GM12878 (cell line): ENCODE measurements around the gene NOM1. TPM values are rescaled to one million over a fixed set of nuclear protein-coding genes. Genes with fewer than 3 reads are reported as not detected.

Experiments
- ATAC-seq: fragments of 200-7000 bp; cut with Tn5 transposase; 3 replicates; pipeline ENCODE4 v1.9.1; 2020; ENCODE audit warnings: mild to moderate bottlenecking, moderate library complexity
- BruUV-seq: library from RNA; stranded (reverse); fragments of 400-500 nt; replicated peaks from 2 replicates; lab custom pipeline; 2021; lab: Mats Ljungman, UMichigan
- CTCF ChIA-PET: fragments of 300-600 bp; sonication (Branson Sonifier 250); formaldehyde crosslinking; extraction: SDS; loops from one replicate; lab custom pipeline; 2021; ENCODE audit warnings: inconsistent platforms; lab: Yijun Ruan, JAX
- POLR2A ChIA-PET: fragments of 350-600 bp; formaldehyde crosslinking; extraction: SDS; loops from one replicate; lab custom pipeline; 2021; ENCODE audit warnings: inconsistent platforms; lab: Charles Lee
- RAD21 ChIA-PET: fragments of 300-600 bp; sonication (Branson Sonifier 250); formaldehyde crosslinking; loops from one replicate; lab custom pipeline; 2023; ENCODE audit warnings: antibody characterized with exemption; ENCODE audit not compliant: unreplicated experiment; lab: Charles Lee
- SMC1A ChIA-PET: fragments of 300-600 bp; sonication (Branson Sonifier 250); formaldehyde crosslinking; loops from one replicate; lab custom pipeline; 2023; ENCODE audit not compliant: unreplicated experiment, uncharacterized antibody; lab: Charles Lee
- DNase-seq: peaks from one replicate; pipeline ENCODE4 v3.0.0-alpha.2; 2011; ENCODE audit warnings: low read depth, low spot score
- FAIRE-seq: peaks from 3 replicates; lab custom pipeline; 2011; peaks lifted over from hg19 to GRCh38; lab: Jason Lieb, UNC
- H2AFZ ChIP-seq: 2 replicates; pipeline ENCODE4 v1.6.0; 2011; ENCODE audit warnings: low read depth, low read length, control low read depth; ENCODE audit not compliant: control insufficient read depth
- H3K27ac ChIP-seq: 2 replicates; pipeline ENCODE4 v1.5.1; 2011; ENCODE audit warnings: control low read depth; ENCODE audit not compliant: control insufficient read depth, insufficient read depth
- H3K27me3 ChIP-seq, 2 experiments: replicated peaks in 1 of 2; 2 replicates each; pipeline versions ENCODE4 v1.6.0 to v1.6.1; 2011; ENCODE audit warnings: low read length in 1 of 2; ENCODE audit not compliant: control insufficient read depth in 2 of 2, insufficient read depth in 2 of 2
- H3K36me3 ChIP-seq, 2 experiments: 2 replicates each; pipeline ENCODE4 v1.5.1; 2011; ENCODE audit warnings: low read length in 1 of 2; ENCODE audit not compliant: control insufficient read depth in 2 of 2, insufficient read depth in 2 of 2
- H3K4me1 ChIP-seq: 2 replicates; pipeline ENCODE4 v1.6.1; 2011; ENCODE audit warnings: mild to moderate bottlenecking, low read length, moderate library complexity, mixed read lengths; ENCODE audit not compliant: control insufficient read depth, insufficient read depth
- H3K4me2 ChIP-seq: 2 replicates; pipeline ENCODE4 v1.6.0; 2011; ENCODE audit warnings: control low read depth; ENCODE audit not compliant: control insufficient read depth, insufficient read depth
- H3K4me3 ChIP-seq: fragments of 200-600 bp; sonication (generic); 2 replicates; pipeline ENCODE4 v1.5.1; 2016
- H3K79me2 ChIP-seq: 2 replicates; pipeline ENCODE4 v1.6.0; 2011; ENCODE audit warnings: low read length; ENCODE audit not compliant: control insufficient read depth, insufficient read depth
- H3K9ac ChIP-seq: 2 replicates; pipeline ENCODE4 v1.8.0; 2011; ENCODE audit warnings: low read length, control low read depth, mixed read lengths; ENCODE audit not compliant: control insufficient read depth, insufficient read depth
- H3K9me3 ChIP-seq: replicated peaks from 3 replicates; pipeline ENCODE4 v1.5.1; 2011; ENCODE audit warnings: mild to moderate bottlenecking, low read length; ENCODE audit not compliant: control insufficient read depth, insufficient read depth
- H4K20me1 ChIP-seq: 2 replicates; pipeline ENCODE4 v1.6.0; 2011; ENCODE audit not compliant: control insufficient read depth, insufficient read depth
- BHLHE40 ChIP-seq, 2 experiments: fragments of 450-650 bp in 1 of 2; IDR thresholded peaks; 2 replicates each; pipeline ENCODE4 v1.6.1; 2011 to 2017; ENCODE audit warnings: low read depth in 2 of 2, borderline replicate concordance in 1 of 2, improper control_type of control experiment in 1 of 2, low read length in 1 of 2, mild to moderate bottlenecking in 1 of 2
- BRCA1 ChIP-seq: IDR thresholded peaks from 2 replicates; pipeline ENCODE4 v1.6.1; 2011; ENCODE audit warnings: low read depth, low read length, improper control_type of control experiment
- EZH2 ChIP-seq: IDR thresholded peaks from 2 replicates; pipeline ENCODE4 v1.6.1; 2012; ENCODE audit warnings: low read depth, mild to moderate bottlenecking, control low read depth, inconsistent platforms, low read length, borderline replicate concordance; ENCODE audit not compliant: control insufficient read depth
- MEF2B ChIP-seq: fragments of 450-650 bp; IDR thresholded peaks from 2 replicates; pipeline ENCODE4 v1.6.1; 2018; ENCODE audit warnings: mild to moderate bottlenecking, moderate library complexity; ENCODE audit not compliant: partially characterized antibody, poor library complexity, severe bottlenecking
- MTA2 ChIP-seq: fragments of 450-650 bp; IDR thresholded peaks from 2 replicates; pipeline ENCODE4 v1.6.1; 2016; ENCODE audit warnings: low read depth, mild to moderate bottlenecking, moderate library complexity
- MXI1 ChIP-seq: fragments of 150-350 bp; IDR thresholded peaks from 2 replicates; pipeline ENCODE4 v1.6.1; 2011; ENCODE audit warnings: low read depth, mild to moderate bottlenecking, inconsistent platforms, low read length, improper control_type of control experiment
- NFXL1 ChIP-seq: fragments of 450-650 bp; IDR thresholded peaks from 2 replicates; pipeline ENCODE4 v1.6.1; 2017; ENCODE audit warnings: antibody characterized with exemption, mild to moderate bottlenecking, borderline replicate concordance
- PML ChIP-seq: IDR thresholded peaks from 2 replicates; pipeline ENCODE4 v1.6.1; 2012; ENCODE audit warnings: low read length, inconsistent platforms
- POLR2A ChIP-seq: IDR thresholded peaks from 2 replicates; pipeline ENCODE4 v1.6.1; 2011; ENCODE audit warnings: low read depth, mild to moderate bottlenecking, low read length
- RCOR1 ChIP-seq: conservative IDR thresholded peaks from 2 replicates; pipeline ENCODE4 v1.6.1; 2012; ENCODE audit warnings: low read depth, low read length, improper control_type of control experiment
- SIX5 ChIP-seq: IDR thresholded peaks from 2 replicates; pipeline ENCODE4 v1.6.1; 2011; ENCODE audit warnings: mild to moderate bottlenecking, low read depth, low read length, moderate library complexity; ENCODE audit not compliant: severe bottlenecking
- SP1 ChIP-seq: IDR thresholded peaks from one replicate; pipeline ENCODE4 v1.6.1; 2011; ENCODE audit warnings: low read depth, low read length
- SUPT20H ChIP-seq: IDR thresholded peaks from 2 replicates; pipeline ENCODE4 v1.6.1; 2011; ENCODE audit warnings: low read depth, mild to moderate bottlenecking, low read length, moderate library complexity, borderline replicate concordance; ENCODE audit not compliant: control insufficient read depth
- TAF1 ChIP-seq: IDR thresholded peaks from 2 replicates; pipeline ENCODE4 v1.6.1; 2011; ENCODE audit warnings: mild to moderate bottlenecking, low read depth, low read length, borderline replicate concordance
- ZNF622 ChIP-seq: fragments of 450-650 bp; IDR thresholded peaks from 2 replicates; pipeline ENCODE4 v1.6.1; 2017; ENCODE audit warnings: mild to moderate bottlenecking, inconsistent platforms
- WGBS: methylation state at CpG from one replicate; pipeline ENCODE4 v1.1.6; 2016; ENCODE audit warnings: low lambda C conversion rate; ENCODE audit not compliant: insufficient replicate concordance, insufficient coverage; ENCODE audit errors: missing lambda C conversion rate; 5-methylcytosine and 5-hydroxymethylcytosine counted together
- in situ Hi-C: fragments of 300-500 bp; cut with MboI; formaldehyde crosslinking; loops from 9 replicates; pipeline ENCODE4 v1.14.3; 2018; ENCODE audit warnings: mixed read lengths
- intact Hi-C: fragments of 100-400 bp; cut with micrococcal nuclease; formaldehyde crosslinking; loops from one replicate; pipeline ENCODE4 v1.14.2; 2022; ENCODE audit not compliant: unreplicated experiment
- polyA plus RNA-seq, 11 experiments: library from polyadenylated mRNA; depleted of rRNA in 4 of 11; unstranded in 6 of 11; stranded (reverse) in 5 of 11; fragments of >200 nt; fragmentation: Nextera tagmentation in 4 of 11; fragmentation: Illumina TruSeq in 1 of 11; extraction: Ambion mirVana in 4 of 11; extraction: Trizol in 1 of 11; gene quantifications; 1 replicate in 1 of 11; 2 replicates in 10 of 11; pipeline versions ENCODE4 v1.2.1 to v1.2.3, GENCODE V29; 2011 to 2016; ENCODE audit warnings: inconsistent platforms in 2 of 11, missing spikeins in 2 of 11, low read depth in 1 of 11
- total RNA-seq, 4 experiments: library from RNA; depleted of rRNA in 3 of 4; stranded (reverse); fragments of >200 nt in 3 of 4; fragmentation: Illumina TruSeq in 1 of 4; extraction: Trizol in 1 of 4; gene quantifications; 2 replicates each; pipeline versions ENCODE4 v1.2.1 to v1.2.3, GENCODE V29; 2013 to 2021
- TF ChIP-seq, protein P1 (sequence below): IDR thresholded peaks from 2 replicates; pipeline ENCODE4 v1.6.1; 2012; ENCODE audit warnings: low read depth, low read length, improper control_type of control experiment
- TF ChIP-seq, protein P2 (sequence below): IDR thresholded peaks from 2 replicates; pipeline ENCODE4 v1.6.1; 2012; ENCODE audit warnings: low read depth, low read length, improper control_type of control experiment

The NOM1 gene
- total and polyA plus RNA-seq, 10 of the 15 experiments (the other 5 are each of a cell fraction or from before 2014, with no cell fraction given) = 2.9 to 21.3 (median 17.8) TPM

DNA sequence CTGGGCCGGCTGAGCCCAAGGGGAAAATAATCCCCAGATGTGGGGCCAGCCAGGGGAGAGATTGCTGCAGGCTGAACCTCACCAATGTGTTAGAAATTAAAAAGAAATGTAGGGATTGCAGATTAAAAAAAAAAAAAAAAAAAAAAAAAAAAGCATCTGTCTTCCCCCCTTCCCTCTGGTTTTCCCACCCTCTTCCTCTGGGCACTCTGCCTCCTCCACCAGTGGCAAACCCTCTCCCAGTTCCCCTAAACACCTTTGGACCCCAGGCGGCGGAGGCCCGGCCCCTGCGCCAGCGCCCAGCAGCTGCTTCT, 53.9 kb downstream of the NOM1 start:
- DNase-seq (no peak), FAIRE-seq (no peak), ATAC-seq (no peak)
- no peak overlapping the region for H2AFZ ChIP-seq
- intact Hi-C loops = no loop called here
- no peak overlapping the region for H3K27ac ChIP-seq
- CTCF ChIA-PET = no interaction called here
- SMC1A ChIA-PET = no interaction called here
- no peaks in the 10 kb centered on the region for H3K4me1 ChIP-seq
- POLR2A ChIA-PET = no interaction called here
- H3K9me3 ChIP-seq = no peaks in the 10 kb centered on the region; the same call in 2 of the 3 replicates
- in situ Hi-C loops = no loop called here
- no peaks in the 10 kb centered on the region for H4K20me1 ChIP-seq
- H3K79me2 ChIP-seq = no peaks in the 10 kb centered on the region
- TF ChIP-seq BHLHE40 (IDR thresholded peaks at IDR 0.05; ENCODE audit: borderline replicate concordance in 1 of 2, low read depth in 2 of 2, low read length in 1 of 2) = no peak
- TF ChIP-seq SIX5 = no peak
- TF ChIP-seq MXI1 = no peak
- TF ChIP-seq RCOR1 = no peak
- TF ChIP-seq MTA2 = no peak
- TF ChIP-seq, protein P1, sequence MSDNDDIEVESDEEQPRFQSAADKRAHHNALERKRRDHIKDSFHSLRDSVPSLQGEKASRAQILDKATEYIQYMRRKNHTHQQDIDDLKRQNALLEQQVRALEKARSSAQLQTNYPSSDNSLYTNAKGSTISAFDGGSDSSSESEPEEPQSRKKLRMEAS = no peak
- no peak for TF ChIP-seq EZH2
- TF ChIP-seq NFXL1 = no peak
- TF ChIP-seq SUPT20H = no peak
- TF ChIP-seq SP1 = no peak
- TF ChIP-seq MEF2B = no peak
- TF ChIP-seq ZNF622 = no peak
- TF ChIP-seq POLR2A = no peak
- no peak for TF ChIP-seq BRCA1
- TF ChIP-seq PML = no peak
- TF ChIP-seq TAF1 = no peak
- TF ChIP-seq, protein P2, sequence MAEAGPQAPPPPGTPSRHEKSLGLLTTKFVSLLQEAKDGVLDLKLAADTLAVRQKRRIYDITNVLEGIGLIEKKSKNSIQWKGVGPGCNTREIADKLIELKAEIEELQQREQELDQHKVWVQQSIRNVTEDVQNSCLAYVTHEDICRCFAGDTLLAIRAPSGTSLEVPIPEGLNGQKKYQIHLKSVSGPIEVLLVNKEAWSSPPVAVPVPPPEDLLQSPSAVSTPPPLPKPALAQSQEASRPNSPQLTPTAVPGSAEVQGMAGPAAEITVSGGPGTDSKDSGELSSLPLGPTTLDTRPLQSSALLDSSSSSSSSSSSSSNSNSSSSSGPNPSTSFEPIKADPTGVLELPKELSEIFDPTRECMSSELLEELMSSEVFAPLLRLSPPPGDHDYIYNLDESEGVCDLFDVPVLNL = no peak
- H3K27me3 ChIP-seq = peaks cover 0 to 29% of the 10 kb centered on the region in 2 experiments; a peak in 3 of 4 replicates
- RAD21 ChIA-PET = no interaction called here
- WGBS = 45% methylated on average over 6 of the region's 6 CpGs
- no TSS peak for BruUV-seq
- H3K4me2 ChIP-seq = no peak overlapping the region
- no peaks in the 10 kb centered on the region; a peak in 1 of 4 replicates for H3K36me3 ChIP-seq
- H3K4me3 ChIP-seq = no peak overlapping the region
- no peak overlapping the region for H3K9ac ChIP-seq
